CD14-positive monocyte (primary cell): ENCODE data around the gene FGGY. TPM values are rescaled to one million over a fixed set of nuclear protein-coding genes. Genes with fewer than 3 reads are reported as not detected.

Experiments
- DNase-seq, 3 donors: peaks; one replicate each; pipeline ENCODE4 v3.0.0-alpha.2; 2011 to 2022
- H2AFZ ChIP-seq: 2 replicates; pipeline ENCODE4 v1.6.0; 2012; ENCODE audit warnings: mild to moderate bottlenecking, low read depth, low read length, inconsistent platforms; ENCODE audit not compliant: insufficient read depth, poor library complexity, severe bottlenecking
- H3K27ac ChIP-seq, 2 donors: 1 replicate in 1 of 2; 2 replicates in 1 of 2; pipeline ENCODE4 v1.5.1; 2012 to 2013; ENCODE audit warnings: low read length in 2 of 2, control low read depth in 1 of 2, inconsistent platforms in 1 of 2, low read depth in 1 of 2, mild to moderate bottlenecking in 1 of 2
- H3K27me3 ChIP-seq, 2 donors: one replicate each; pipeline versions ENCODE4 v1.6.0 to v1.6.1; 2011 to 2013; ENCODE audit warnings: low read length in 2 of 2; ENCODE audit not compliant: control insufficient read depth in 2 of 2, insufficient read depth in 2 of 2
- H3K36me3 ChIP-seq, 2 donors: replicated peaks in 1 of 2; 1 replicate in 1 of 2; 2 replicates in 1 of 2; pipeline versions ENCODE4 v1.5.1 to v1.6.1; 2012 to 2013; ENCODE audit warnings: low read length in 2 of 2, control low read depth in 1 of 2, inconsistent platforms in 1 of 2, mild to moderate bottlenecking in 1 of 2; ENCODE audit not compliant: insufficient read depth in 2 of 2, control insufficient read depth in 1 of 2
- H3K4me1 ChIP-seq, 2 donors: 1 replicate in 1 of 2; 2 replicates in 1 of 2; pipeline versions ENCODE4 v1.5.1 to v1.6.1; 2012 to 2013; ENCODE audit warnings: low read length in 2 of 2, control low read depth in 1 of 2, inconsistent platforms in 1 of 2, mild to moderate bottlenecking in 1 of 2, moderate library complexity in 1 of 2; ENCODE audit not compliant: insufficient read depth in 2 of 2, control insufficient read depth in 1 of 2
- H3K4me2 ChIP-seq: replicated peaks from 2 replicates; pipeline ENCODE3; 2012; ENCODE audit warnings: low read length, moderate library complexity, mild to moderate bottlenecking; ENCODE audit not compliant: poor library complexity, severe bottlenecking; ENCODE audit errors: extremely low read depth
- H3K4me3 ChIP-seq, 3 experiments: fragments of 200-600 bp in 1 of 3; sonication (generic) in 1 of 3; replicated peaks in 1 of 3; 1 replicate in 2 of 3; 2 replicates in 1 of 3; pipeline ENCODE4 v1.5.1; 2011 to 2013; ENCODE audit warnings: low read length in 3 of 3, mild to moderate bottlenecking in 3 of 3, control low read depth in 2 of 3, low read depth in 2 of 3, inconsistent platforms in 1 of 3, moderate library complexity in 1 of 3
- H3K79me2 ChIP-seq: 2 replicates; pipeline ENCODE4 v1.6.0; 2012; ENCODE audit warnings: mild to moderate bottlenecking, control low read depth, inconsistent platforms, low read length, moderate library complexity; ENCODE audit not compliant: insufficient read depth
- H3K9ac ChIP-seq: 2 replicates; pipeline ENCODE4 v1.6.0; 2017; ENCODE audit warnings: low read length, mild to moderate bottlenecking; ENCODE audit not compliant: insufficient read depth, poor library complexity, severe bottlenecking
- H3K9me3 ChIP-seq, 2 donors: replicated peaks in 1 of 2; 1 replicate in 1 of 2; 2 replicates in 1 of 2; pipeline versions ENCODE4 v1.5.1 to v1.6.1; 2012 to 2013; ENCODE audit warnings: low read length in 2 of 2, control low read depth in 1 of 2; ENCODE audit not compliant: control insufficient read depth in 1 of 2, insufficient read depth in 1 of 2
- H4K20me1 ChIP-seq: 2 replicates; pipeline ENCODE4 v1.6.0; 2012; ENCODE audit warnings: mild to moderate bottlenecking, low read length, control low read depth, moderate library complexity; ENCODE audit not compliant: insufficient read depth
- H3K27ac Mint-ChIP-seq, 7 donors: one replicate each; pipeline ENCODE4 v1.8.0; 2020; ENCODE audit warnings: mild to moderate bottlenecking in 7 of 7, mixed read lengths in 7 of 7, moderate library complexity in 6 of 7, inconsistent platforms in 2 of 7
- H3K27me3 Mint-ChIP-seq, 3 donors: one replicate each; pipeline ENCODE4 v1.8.0; 2021 to 2022; ENCODE audit warnings: low read depth in 3 of 3, mild to moderate bottlenecking in 3 of 3, mixed read lengths in 3 of 3, moderate library complexity in 3 of 3, inconsistent platforms in 1 of 3
- H3K36me3 Mint-ChIP-seq, 2 donors: one replicate each; pipeline ENCODE4 v1.8.0; 2020; ENCODE audit warnings: mixed read lengths in 2 of 2, inconsistent platforms in 1 of 2, mild to moderate bottlenecking in 1 of 2
- H3K4me1 Mint-ChIP-seq: one replicate; pipeline ENCODE4 v1.8.0; 2020; ENCODE audit warnings: mild to moderate bottlenecking, mixed read lengths
- H3K4me3 Mint-ChIP-seq, 2 donors: one replicate each; pipeline ENCODE4 v1.8.0; 2020; ENCODE audit warnings: mild to moderate bottlenecking in 2 of 2, mixed read lengths in 2 of 2, moderate library complexity in 1 of 2
- H3K9me3 Mint-ChIP-seq, 7 donors: one replicate each; pipeline ENCODE4 v1.8.0; 2020 to 2022; ENCODE audit warnings: mixed read lengths in 7 of 7, mild to moderate bottlenecking in 6 of 7, moderate library complexity in 6 of 7, inconsistent platforms in 2 of 7
- CTCF ChIP-seq: fragments of 200-600 bp; IDR thresholded peaks from one replicate; pipeline ENCODE4 v1.8.0; 2022; ENCODE audit warnings: antibody characterized with exemption, mild to moderate bottlenecking
- WGBS: methylation state at CpG from one replicate; pipeline ENCODE4 v1.1.5; 2013; ENCODE audit warnings: missing lambda C conversion rate; ENCODE audit not compliant: insufficient coverage; 5-methylcytosine and 5-hydroxymethylcytosine counted together
- intact Hi-C, 2 donors: fragments of 100-400 bp; cut with micrococcal nuclease; formaldehyde crosslinking; loops; one replicate each; pipeline versions ENCODE4 v1.15.0 to v1.15.1; 2023
- polyA plus RNA-seq, 3 donors: library from polyadenylated mRNA; depleted of rRNA in 1 of 3; unstranded in 2 of 3; stranded (reverse) in 1 of 3; fragments of 300-500 nt in 2 of 3; fragments of >200 nt in 1 of 3; fragmentation: Illumina TruSeq in 2 of 3; gene quantifications; 1 replicate in 2 of 3; 2 replicates in 1 of 3; pipeline ENCODE4 v1.2.3, GENCODE V29; 2012 to 2021

Gene FGGY
- polyA plus RNA-seq, 3 donors: 2.3 to 4.3 (median 2.9) TPM

- DNase-seq: no peak
- H3K79me2 ChIP-seq: no peaks in the 10 kb centered on the region
- H3K4me2 ChIP-seq: no peak overlapping the region
- H3K4me1 ChIP-seq: peaks cover 22 to 30% of the 10 kb centered on the region in 2 donors
- Mint-ChIP-seq H3K27me3 (peaks cover 0 to 2% (median 0%) of the 10 kb centered on the region in 3 donors), H3K9me3 (peaks cover 0 to 2% (median 0%) of the 10 kb centered on the region in 7 donors), H3K36me3 (no peaks in the 10 kb centered on the region), H3K4me1 (peaks cover 45% of the 10 kb centered on the region), H3K27ac (peak overlapping the region in 1 of 7 donors; percentile 43), H3K4me3 (no peak overlapping the region)
- no peak overlapping the region for H2AFZ ChIP-seq
- no peaks in the 10 kb centered on the region for H3K27me3 ChIP-seq
- 100% methylated on average over 2 of the region's 2 CpGs for WGBS
- H3K4me3 ChIP-seq: no peak overlapping the region
- no peak for TF ChIP-seq CTCF
- H3K36me3 ChIP-seq: no peaks in the 10 kb centered on the region
- no peak overlapping the region for H3K27ac ChIP-seq
- no peaks in the 10 kb centered on the region for H3K9me3 ChIP-seq
- H4K20me1 ChIP-seq: no peaks in the 10 kb centered on the region
- no peak overlapping the region for H3K9ac ChIP-seq
- intact Hi-C loops: no loop called here
These were observed 18.1 kb downstream of the FGGY start for GRCh38 chr1:59314776-59315528.

- Histone ChIP-seq H3K4me2 (no peak overlapping the region), H2AFZ (no peak overlapping the region)
These were observed 18.9 kb downstream of the FGGY start for GRCh38 chr1:59315529-59316463.

More at GRCh38 chr1:59315529-59316463, 18.9 kb downstream of the FGGY start:
- no peak for DNase-seq
- Histone ChIP-seq H3K27me3 (no peaks in the 10 kb centered on the region), H4K20me1 (no peaks in the 10 kb centered on the region), H3K4me1 (peaks cover 22 to 30% of the 10 kb centered on the region in 2 donors), H3K79me2 (no peaks in the 10 kb centered on the region), H3K27ac (no peak overlapping the region), H3K9ac (no peak overlapping the region), H3K36me3 (no peaks in the 10 kb centered on the region), H3K9me3 (no peaks in the 10 kb centered on the region), H3K4me3 (no peak overlapping the region)
- WGBS: 94% methylated on average over 3 of the region's 7 CpGs
- H3K9me3 Mint-ChIP-seq: peaks cover 0 to 2% (median 0%) of the 10 kb centered on the region in 7 donors
- H3K36me3 Mint-ChIP-seq: no peaks in the 10 kb centered on the region
- TF ChIP-seq CTCF: no peak
- no peak overlapping the region for H3K4me3 Mint-ChIP-seq
- intact Hi-C loops: no loop called here
- H3K27me3 Mint-ChIP-seq: peaks cover 0 to 2% (median 0%) of the 10 kb centered on the region in 3 donors
- H3K4me1 Mint-ChIP-seq: peaks cover 45% of the 10 kb centered on the region
- peak overlapping the region in 1 of 7 donors; percentile 43 for H3K27ac Mint-ChIP-seq
